Measurements from ENCODE around the gene GGT1.
"Not testable (repeated sequence)": the region's sequence is repeated elsewhere in the genome, so short reads cannot be mapped to it uniquely, and the experiment has no call there.

Gene GGT1

GRCh38 chr22:24602847-24603769, at the start of gene GGT1:
Gene GGT1 (plus strand): TSS chr22:24603193. CDS start chr22:24611082, 7,889 bp downstream.
- not testable (repeated sequence) for H3K4me3 ChIP-seq (ENCODE audit: low read depth, low read length)

GRCh38 chr22:24553597-24554312, 49.2 kb upstream of the GGT1 start:
- TF ChIP-seq CTCF (IDR thresholded peaks at IDR 0.05; ENCODE audit: borderline replicate concordance, insufficient read depth, low read depth, low read length): no peak
- peak overlapping the region; percentile 93 for H3K4me3 ChIP-seq (ENCODE audit: low read depth, low read length)

- peak within 1 kb of the TSS; percentile 93 for H3K4me3 ChIP-seq (ENCODE audit: low read depth, low read length)
- no peak for TF ChIP-seq CTCF (IDR thresholded peaks at IDR 0.05; ENCODE audit: borderline replicate concordance, insufficient read depth, low read depth, low read length)
Observed at GRCh38 chr22:24554313-24555164, 48.5 kb upstream of the GGT1 start, which contains the start of gene GUCD1. Gene GUCD1 (minus strand): TSS chr22:24555138. CDS start chr22:24554991, 147 bp downstream.

- TF ChIP-seq CTCF (IDR thresholded peaks at IDR 0.05; ENCODE audit: borderline replicate concordance, insufficient read depth, low read depth, low read length): no peak
Observed at GRCh38 chr22:24555165-24556039, 47.6 kb upstream of the GGT1 start, which contains the start of gene SNRPD3. Gene SNRPD3 (plus strand): TSS chr22:24555999. CDS start chr22:24557675, 1,676 bp downstream.

GRCh38 chr22:24559471-24559870, 43.5 kb upstream of the GGT1 start:
- no peak overlapping the region for H3K4me3 ChIP-seq (ENCODE audit: low read depth, low read length)
- TF ChIP-seq CTCF (IDR thresholded peaks at IDR 0.05; ENCODE audit: borderline replicate concordance, insufficient read depth, low read depth, low read length): no peak

More at GRCh38 chr22:24555165-24556039, 47.6 kb upstream of the GGT1 start, which contains the start of gene SNRPD3:
- H3K4me3 ChIP-seq (ENCODE audit: low read depth, low read length): peak within 1 kb of the TSS; percentile 93

- TF ChIP-seq CTCF (IDR thresholded peaks at IDR 0.05; ENCODE audit: borderline replicate concordance, insufficient read depth, low read depth, low read length): no peak
- H3K4me3 ChIP-seq (ENCODE audit: low read depth, low read length): no peak overlapping the region
Observed at GRCh38 chr22:24563246-24563645, 39.7 kb upstream of the GGT1 start.

Data from GM12875 (cell line).